ENCODE data around the gene AKT3.

DNA sequence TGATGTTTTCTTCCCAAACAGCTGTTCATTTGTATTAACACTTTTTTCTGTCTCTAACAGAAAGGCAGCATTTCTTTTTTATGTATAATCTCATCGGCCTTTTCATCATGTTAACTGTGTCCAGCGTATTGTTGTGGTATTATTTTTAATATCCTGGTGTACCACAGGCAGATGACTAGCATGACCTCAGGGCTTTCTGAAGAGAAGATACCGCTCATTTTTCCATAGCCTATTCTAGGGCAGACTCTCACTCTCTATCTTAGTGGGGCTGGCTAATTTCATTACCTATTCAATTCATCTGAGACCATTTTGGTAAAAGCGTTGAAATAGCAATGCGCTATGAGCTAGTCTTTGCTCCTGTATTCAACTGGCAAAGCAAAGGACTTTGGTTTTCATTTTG, 384.3 kb downstream of the AKT3 start:
- TF ChIP-seq, protein P1, sequence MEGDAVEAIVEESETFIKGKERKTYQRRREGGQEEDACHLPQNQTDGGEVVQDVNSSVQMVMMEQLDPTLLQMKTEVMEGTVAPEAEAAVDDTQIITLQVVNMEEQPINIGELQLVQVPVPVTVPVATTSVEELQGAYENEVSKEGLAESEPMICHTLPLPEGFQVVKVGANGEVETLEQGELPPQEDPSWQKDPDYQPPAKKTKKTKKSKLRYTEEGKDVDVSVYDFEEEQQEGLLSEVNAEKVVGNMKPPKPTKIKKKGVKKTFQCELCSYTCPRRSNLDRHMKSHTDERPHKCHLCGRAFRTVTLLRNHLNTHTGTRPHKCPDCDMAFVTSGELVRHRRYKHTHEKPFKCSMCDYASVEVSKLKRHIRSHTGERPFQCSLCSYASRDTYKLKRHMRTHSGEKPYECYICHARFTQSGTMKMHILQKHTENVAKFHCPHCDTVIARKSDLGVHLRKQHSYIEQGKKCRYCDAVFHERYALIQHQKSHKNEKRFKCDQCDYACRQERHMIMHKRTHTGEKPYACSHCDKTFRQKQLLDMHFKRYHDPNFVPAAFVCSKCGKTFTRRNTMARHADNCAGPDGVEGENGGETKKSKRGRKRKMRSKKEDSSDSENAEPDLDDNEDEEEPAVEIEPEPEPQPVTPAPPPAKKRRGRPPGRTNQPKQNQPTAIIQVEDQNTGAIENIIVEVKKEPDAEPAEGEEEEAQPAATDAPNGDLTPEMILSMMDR (IDR thresholded peaks at IDR 0.05), result no peak
- TF ChIP-seq POLR2A (IDR thresholded peaks at IDR 0.05), result no peak

All from heart left ventricle (tissue), 13 donors.